ENCODE results near the gene CIPC. TPM values are rescaled to one million over a fixed set of nuclear protein-coding genes. Genes with fewer than 3 reads are reported as not detected.

CIPC gene
- total and polyA plus RNA-seq, 2 donors, result 10.5 to 11.7 TPM

- 86% methylated on average over 4 of the region's 4 CpGs for WGBS
- DNase-seq (ENCODE audit: low read depth in 6 of 9, low spot score in 9 of 9), result no peak
- peaks cover 0 to 23% of the 10 kb centered on the region in 2 donors for H3K27me3 ChIP-seq (ENCODE audit: control insufficient read depth in 2 of 2, insufficient read depth in 1 of 2, low read length in 1 of 2)
- H3K9me3 ChIP-seq (ENCODE audit: control insufficient read depth in 2 of 2, insufficient read depth in 1 of 2, low read length in 1 of 2), result no peaks in the 10 kb centered on the region
- no peaks in the 10 kb centered on the region for H3K36me3 ChIP-seq (ENCODE audit: control insufficient read depth in 2 of 2, insufficient read depth in 2 of 2, low read length in 1 of 2)
- H3K27ac ChIP-seq (ENCODE audit: low read depth in 1 of 2, low read length in 1 of 2), result no peak overlapping the region
- H3K4me1 ChIP-seq (ENCODE audit: control insufficient read depth in 2 of 2, insufficient read depth in 2 of 2, low read length in 2 of 2), result no peaks in the 10 kb centered on the region
- no peak overlapping the region for H3K4me3 ChIP-seq (ENCODE audit: low read length in 2 of 2)
These were observed 63.0 kb downstream of the CIPC start for GRCh38 chr14:77161011-77161410.

Other genes with a start within 250 kb of the CIPC start
- gene IRF2BPL, start 69.5 kb upstream of the CIPC start, total RNA-seq, result 14.3 TPM
- gene IRF2BPL, start 69.5 kb upstream of the CIPC start, polyA plus RNA-seq, result 13.3 TPM
- not detected for gene ZDHHC22, start 43.5 kb downstream of the CIPC start, total RNA-seq
- gene ZDHHC22, start 43.5 kb downstream of the CIPC start, polyA plus RNA-seq, result 0.05 TPM
- 0.24 TPM for gene TMEM63C, start 83.5 kb downstream of the CIPC start, total RNA-seq
- gene TMEM63C, start 83.5 kb downstream of the CIPC start, polyA plus RNA-seq, result 0.64 TPM
- gene NGB, start 172.9 kb downstream of the CIPC start, total RNA-seq, result 0.14 TPM
- gene NGB, start 172.9 kb downstream of the CIPC start, polyA plus RNA-seq, result 0.41 TPM
- 3.5 TPM for gene POMT2, start 222.6 kb downstream of the CIPC start, total RNA-seq
- gene POMT2, start 222.6 kb downstream of the CIPC start, polyA plus RNA-seq, result 11.1 TPM
- 18.6 TPM for gene GSTZ1, start 222.8 kb downstream of the CIPC start, total RNA-seq
- gene GSTZ1, start 222.8 kb downstream of the CIPC start, polyA plus RNA-seq, result 24.4 TPM